HG02571 (cell line): ENCODE data around the gene FNTB.
A peak's percentile ranks its signal among the peaks of the same experiment; 100 is the strongest.

Source experiments
- ATAC-seq: cut with Tn5 transposase; IDR thresholded peaks from one replicate; pipeline ENCODE4 v1.9.1; 2021; ENCODE audit warnings: mild to moderate bottlenecking, moderate library complexity; ENCODE audit not compliant: unreplicated experiment

FNTB gene

GRCh38 chr14:64974563-64974962 lies 12.1 kb upstream of the FNTB start:
- no peak for ATAC-seq

GRCh38 chr14:64979336-64980074 lies 7.2 kb upstream of the FNTB start:
- no peak for ATAC-seq

- no peak for ATAC-seq
Observed at GRCh38 chr14:64983439-64984310, 3.0 kb upstream of the FNTB start.

- ATAC-seq, result no peak
Observed at GRCh38 chr14:64987438-64987767, 708 bp downstream of the FNTB start.

- ATAC-seq, result no peak
Observed at GRCh38 chr14:64990296-64990695, 3.6 kb downstream of the FNTB start.

GRCh38 chr14:64990939-64991338 lies 4.2 kb downstream of the FNTB start:
- no peak for ATAC-seq

GRCh38 chr14:64992328-64992885 lies 5.7 kb downstream of the FNTB start:
- ATAC-seq, result no peak

GRCh38 chr14:64993266-64993930 lies 6.7 kb downstream of the FNTB start:
- ATAC-seq, result no peak

GRCh38 chr14:64994540-64994939 lies 7.8 kb downstream of the FNTB start:
- ATAC-seq, result no peak

GRCh38 chr14:64995291-64995690 lies 8.6 kb downstream of the FNTB start:
- no peak for ATAC-seq

GRCh38 chr14:64997108-64997794 lies 10.6 kb downstream of the FNTB start:
- no peak for ATAC-seq

GRCh38 chr14:64998455-64998931 lies 11.8 kb downstream of the FNTB start:
- no peak for ATAC-seq

- ATAC-seq, result no peak
Observed at GRCh38 chr14:65000898-65001591, 14.3 kb downstream of the FNTB start.

GRCh38 chr14:65001723-65002122 lies 15.0 kb downstream of the FNTB start:
- ATAC-seq, result no peak

- no peak for ATAC-seq
Observed at GRCh38 chr14:65002586-65003210, 16.0 kb downstream of the FNTB start.

- peak; percentile 81 for ATAC-seq
Observed at GRCh38 chr14:65003394-65003793, 16.7 kb downstream of the FNTB start.

- ATAC-seq, result no peak
Observed at GRCh38 chr14:65006261-65006721, 19.6 kb downstream of the FNTB start.

- ATAC-seq, result no peak
Observed at GRCh38 chr14:65007202-65007601, 20.5 kb downstream of the FNTB start.

GRCh38 chr14:65010211-65010931 lies 23.7 kb downstream of the FNTB start:
- ATAC-seq, result no peak
